WTC11 (cell line): Measurements from ENCODE around the gene FLOT2.

Experiments used
- ESRRA ChIP-seq: sonication (generic); formaldehyde crosslinking; IDR thresholded peaks from 2 replicates; pipeline ENCODE4 v1.8.1; 2022; ENCODE audit warnings: mild to moderate bottlenecking, missing genetic modification reagents, borderline replicate concordance
- NR1H2 ChIP-seq: sonication (generic); formaldehyde crosslinking; IDR thresholded peaks from 2 replicates; pipeline ENCODE4 v1.9.0; 2021; ENCODE audit warnings: mild to moderate bottlenecking, moderate library complexity, missing genetic modification reagents
- TF ChIP-seq, protein P1 (sequence below): fragments of 200-600 bp; IDR thresholded peaks from 2 replicates; pipeline ENCODE4 v1.8.0; 2022; ENCODE audit warnings: antibody characterized with exemption
- TF ChIP-seq, protein P2 (sequence below): sonication (generic); formaldehyde crosslinking; IDR thresholded peaks from 2 replicates; pipeline ENCODE4 v1.8.1; 2022; ENCODE audit warnings: mild to moderate bottlenecking, missing genetic modification reagents, moderate library complexity, borderline replicate concordance
- TF ChIP-seq, protein P3 (sequence below): sonication (generic); formaldehyde crosslinking; conservative IDR thresholded peaks from 2 replicates; pipeline ENCODE4 v1.8.1; 2023; ENCODE audit warnings: mild to moderate bottlenecking, low read depth, missing genetic modification reagents, moderate library complexity

DNA sequence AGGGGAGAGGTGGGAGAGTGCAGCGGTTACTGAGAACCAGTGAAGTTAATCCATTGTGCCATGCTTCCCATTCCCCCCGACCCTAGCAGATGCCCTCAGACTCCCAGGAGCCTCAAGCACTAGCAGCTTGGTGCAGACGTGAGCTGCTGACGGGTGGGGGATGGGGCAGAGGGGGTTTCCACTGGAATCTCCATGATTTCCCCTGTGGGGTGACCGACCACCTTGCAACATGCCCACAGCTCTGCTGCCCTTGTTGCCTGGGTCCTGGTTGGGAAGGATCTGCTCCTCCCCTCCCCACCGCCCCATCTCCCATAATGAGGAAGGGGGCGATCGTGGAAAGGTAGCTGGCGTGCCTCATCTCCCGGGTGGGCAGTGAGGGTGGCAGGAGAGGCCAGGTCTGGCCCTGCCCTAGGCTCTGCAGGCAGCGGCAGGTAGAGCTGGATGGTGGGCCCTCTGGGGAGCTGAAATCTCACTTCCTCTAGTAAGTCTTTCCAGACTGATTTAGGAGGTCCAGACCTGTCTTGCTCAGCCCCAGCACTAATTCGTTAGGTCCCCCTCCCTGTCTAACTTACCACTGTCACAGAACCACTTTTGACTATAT lies 9.6 kb downstream of the FLOT2 start:
- TF ChIP-seq, protein P1, sequence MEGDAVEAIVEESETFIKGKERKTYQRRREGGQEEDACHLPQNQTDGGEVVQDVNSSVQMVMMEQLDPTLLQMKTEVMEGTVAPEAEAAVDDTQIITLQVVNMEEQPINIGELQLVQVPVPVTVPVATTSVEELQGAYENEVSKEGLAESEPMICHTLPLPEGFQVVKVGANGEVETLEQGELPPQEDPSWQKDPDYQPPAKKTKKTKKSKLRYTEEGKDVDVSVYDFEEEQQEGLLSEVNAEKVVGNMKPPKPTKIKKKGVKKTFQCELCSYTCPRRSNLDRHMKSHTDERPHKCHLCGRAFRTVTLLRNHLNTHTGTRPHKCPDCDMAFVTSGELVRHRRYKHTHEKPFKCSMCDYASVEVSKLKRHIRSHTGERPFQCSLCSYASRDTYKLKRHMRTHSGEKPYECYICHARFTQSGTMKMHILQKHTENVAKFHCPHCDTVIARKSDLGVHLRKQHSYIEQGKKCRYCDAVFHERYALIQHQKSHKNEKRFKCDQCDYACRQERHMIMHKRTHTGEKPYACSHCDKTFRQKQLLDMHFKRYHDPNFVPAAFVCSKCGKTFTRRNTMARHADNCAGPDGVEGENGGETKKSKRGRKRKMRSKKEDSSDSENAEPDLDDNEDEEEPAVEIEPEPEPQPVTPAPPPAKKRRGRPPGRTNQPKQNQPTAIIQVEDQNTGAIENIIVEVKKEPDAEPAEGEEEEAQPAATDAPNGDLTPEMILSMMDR = no peak
- no peak for TF ChIP-seq ESRRA (CRISPR knock-in tag)
- TF ChIP-seq NR1H2 (CRISPR knock-in tag) = no peak
- TF ChIP-seq, protein P2, sequence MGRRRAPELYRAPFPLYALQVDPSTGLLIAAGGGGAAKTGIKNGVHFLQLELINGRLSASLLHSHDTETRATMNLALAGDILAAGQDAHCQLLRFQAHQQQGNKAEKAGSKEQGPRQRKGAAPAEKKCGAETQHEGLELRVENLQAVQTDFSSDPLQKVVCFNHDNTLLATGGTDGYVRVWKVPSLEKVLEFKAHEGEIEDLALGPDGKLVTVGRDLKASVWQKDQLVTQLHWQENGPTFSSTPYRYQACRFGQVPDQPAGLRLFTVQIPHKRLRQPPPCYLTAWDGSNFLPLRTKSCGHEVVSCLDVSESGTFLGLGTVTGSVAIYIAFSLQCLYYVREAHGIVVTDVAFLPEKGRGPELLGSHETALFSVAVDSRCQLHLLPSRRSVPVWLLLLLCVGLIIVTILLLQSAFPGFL (CRISPR knock-in tag) = no peak
- TF ChIP-seq, protein P3, sequence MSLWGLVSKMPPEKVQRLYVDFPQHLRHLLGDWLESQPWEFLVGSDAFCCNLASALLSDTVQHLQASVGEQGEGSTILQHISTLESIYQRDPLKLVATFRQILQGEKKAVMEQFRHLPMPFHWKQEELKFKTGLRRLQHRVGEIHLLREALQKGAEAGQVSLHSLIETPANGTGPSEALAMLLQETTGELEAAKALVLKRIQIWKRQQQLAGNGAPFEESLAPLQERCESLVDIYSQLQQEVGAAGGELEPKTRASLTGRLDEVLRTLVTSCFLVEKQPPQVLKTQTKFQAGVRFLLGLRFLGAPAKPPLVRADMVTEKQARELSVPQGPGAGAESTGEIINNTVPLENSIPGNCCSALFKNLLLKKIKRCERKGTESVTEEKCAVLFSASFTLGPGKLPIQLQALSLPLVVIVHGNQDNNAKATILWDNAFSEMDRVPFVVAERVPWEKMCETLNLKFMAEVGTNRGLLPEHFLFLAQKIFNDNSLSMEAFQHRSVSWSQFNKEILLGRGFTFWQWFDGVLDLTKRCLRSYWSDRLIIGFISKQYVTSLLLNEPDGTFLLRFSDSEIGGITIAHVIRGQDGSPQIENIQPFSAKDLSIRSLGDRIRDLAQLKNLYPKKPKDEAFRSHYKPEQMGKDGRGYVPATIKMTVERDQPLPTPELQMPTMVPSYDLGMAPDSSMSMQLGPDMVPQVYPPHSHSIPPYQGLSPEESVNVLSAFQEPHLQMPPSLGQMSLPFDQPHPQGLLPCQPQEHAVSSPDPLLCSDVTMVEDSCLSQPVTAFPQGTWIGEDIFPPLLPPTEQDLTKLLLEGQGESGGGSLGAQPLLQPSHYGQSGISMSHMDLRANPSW (CRISPR knock-in tag) = no peak
